ENCODE measurements around the gene TDRD10. TPM values are rescaled to one million over a fixed set of nuclear protein-coding genes. Genes with fewer than 3 reads are reported as not detected.

TDRD10 gene
- total RNA-seq, 4 donors from 2014 or later = 0.61 to 4.2 (median 0.62) TPM

DNA sequence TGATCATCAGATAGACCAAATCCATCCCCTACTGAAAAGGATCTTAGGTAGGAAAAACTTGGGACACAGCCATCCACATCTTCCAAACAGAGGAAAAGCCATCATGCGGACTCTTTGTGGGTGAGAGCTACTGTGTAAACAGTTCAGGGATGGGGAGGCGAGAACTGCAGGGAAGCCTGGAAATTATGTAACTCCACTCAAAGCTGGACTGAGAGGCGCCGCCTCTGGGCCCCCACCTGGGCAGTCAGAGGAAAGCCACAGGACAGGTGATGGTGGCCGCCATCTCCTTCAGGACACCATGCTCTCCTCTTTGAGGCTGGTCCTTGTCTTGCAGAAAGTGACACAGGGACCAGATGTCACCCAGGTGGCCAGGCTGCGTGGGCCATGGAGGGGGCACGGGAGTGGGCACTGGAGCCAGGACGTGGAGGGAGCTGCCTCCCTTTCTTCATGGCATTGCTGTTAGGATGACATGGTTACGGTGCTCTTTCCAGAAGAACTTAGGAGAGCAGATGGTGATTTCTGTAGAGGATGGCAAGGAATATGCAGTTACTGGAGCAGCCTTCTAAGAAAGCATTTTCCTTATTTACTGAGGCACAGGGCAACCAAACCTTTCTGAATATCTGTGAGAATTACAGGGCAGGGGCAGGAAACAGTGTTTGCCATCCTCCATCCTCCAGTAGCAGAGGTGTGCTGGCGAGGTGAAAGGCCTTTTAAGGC is 32.0 kb upstream of the TDRD10 start:
- intact Hi-C loops (cut with DNase I; ENCODE audit: low total_unique reads) = no loop called here
- H3K4me1 ChIP-seq = no peaks in the 10 kb centered on the region
- H3K27ac ChIP-seq = no peak overlapping the region

GRCh38 chr1:154471304-154471703 is 30.7 kb upstream of the TDRD10 start:
- Histone ChIP-seq H3K4me3 (no peak overlapping the region), H3K4me1 (no peaks in the 10 kb centered on the region), H3K27me3 (no peaks in the 10 kb centered on the region), H3K27ac (no peak overlapping the region), H3K9me3 (no peaks in the 10 kb centered on the region), H3K36me3 (peaks cover 0 to 20% of the 10 kb centered on the region in 2 donors)
- peak in 1 of 2 donors; percentile 2 for ATAC-seq
- DNase-seq = no peak
- TF ChIP-seq POLR2A (IDR thresholded peaks at IDR 0.05) (no peak), CTCF (IDR thresholded peaks at IDR 0.05 in 4 of 5, conservative IDR thresholded peaks at IDR 0.05 in 1 of 5) (no peak)
- in situ Hi-C loops (cut with MboI; ENCODE audit: low sequenced_read_pairs in 4 of 4) = no loop called here
- intact Hi-C loops (cut with DNase I; ENCODE audit: low total_unique reads) = no loop called here

More for the DNA sequence above, 32.0 kb upstream of the TDRD10 start:
- Histone ChIP-seq H3K4me3 (no peak overlapping the region), H3K36me3 (peaks cover 0 to 33% of the 10 kb centered on the region in 2 donors), H3K27me3 (no peaks in the 10 kb centered on the region), H3K9me3 (no peaks in the 10 kb centered on the region)
- no peak for DNase-seq
- no peak for TF ChIP-seq POLR2A (IDR thresholded peaks at IDR 0.05)
- TF ChIP-seq CTCF (IDR thresholded peaks at IDR 0.05 in 4 of 5, conservative IDR thresholded peaks at IDR 0.05 in 1 of 5) = no peak
- in situ Hi-C loops (cut with MboI; ENCODE audit: low sequenced_read_pairs in 4 of 4) = no loop called here
- ATAC-seq = peak in 1 of 2 donors; percentile 22

DNA sequence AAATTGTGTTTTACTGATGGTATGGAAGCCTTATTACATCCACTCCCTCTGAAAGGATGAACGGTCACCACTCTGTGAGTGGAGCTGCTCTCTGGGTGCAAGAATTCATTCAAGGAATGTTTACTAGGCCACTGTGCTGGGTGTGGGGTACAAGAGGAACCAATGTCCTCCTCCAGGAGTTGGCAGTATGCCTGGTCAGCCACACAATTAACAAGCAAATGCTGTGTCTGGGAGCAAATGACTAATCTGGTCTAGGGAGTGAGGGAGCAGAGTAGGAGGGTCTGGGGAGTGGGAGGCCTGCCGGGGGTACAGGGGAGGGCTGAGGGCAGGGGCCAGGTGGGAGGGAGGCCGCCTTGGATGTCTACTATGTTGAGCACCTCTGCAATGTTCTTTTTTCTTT is 27.2 kb upstream of the TDRD10 start:
- DNase-seq = no peak
- Histone ChIP-seq H3K27me3 (no peaks in the 10 kb centered on the region), H3K4me1 (no peaks in the 10 kb centered on the region), H3K27ac (no peak overlapping the region), H3K9me3 (no peaks in the 10 kb centered on the region), H3K4me3 (no peak overlapping the region), H3K36me3 (no peaks in the 10 kb centered on the region)
- in situ Hi-C loops (cut with MboI; ENCODE audit: low sequenced_read_pairs in 4 of 4) (no loop called here), intact Hi-C loops (cut with DNase I; ENCODE audit: low total_unique reads) (loop anchor here (5.0 kb wide), 1 partner anchor 612 kb away; no protein-coding TSS in a partner anchor)
- TF ChIP-seq POLR2A (IDR thresholded peaks at IDR 0.05) (no peak), CTCF (IDR thresholded peaks at IDR 0.05 in 4 of 5, conservative IDR thresholded peaks at IDR 0.05 in 1 of 5) (no peak)
- no peak for ATAC-seq

GRCh38 chr1:154476791-154477190 is 25.2 kb upstream of the TDRD10 start:
- intact Hi-C loops (cut with DNase I; ENCODE audit: low total_unique reads) = loop anchor here (5.0 kb wide), 1 partner anchor 611 kb away; no protein-coding TSS in a partner anchor
- in situ Hi-C loops (cut with MboI; ENCODE audit: low sequenced_read_pairs in 4 of 4) = no loop called here
- no peak for ATAC-seq

More at GRCh38 chr1:154476791-154477190, 25.2 kb upstream of the TDRD10 start:
- no peak for DNase-seq
- Histone ChIP-seq H3K27ac (no peak overlapping the region), H3K36me3 (no peaks in the 10 kb centered on the region), H3K4me3 (no peak overlapping the region), H3K9me3 (no peaks in the 10 kb centered on the region), H3K4me1 (peaks cover 0 to 7% of the 10 kb centered on the region in 2 donors), H3K27me3 (no peaks in the 10 kb centered on the region)
- TF ChIP-seq POLR2A (IDR thresholded peaks at IDR 0.05) (no peak), CTCF (IDR thresholded peaks at IDR 0.05 in 4 of 5, conservative IDR thresholded peaks at IDR 0.05 in 1 of 5) (no peak)

Data from gastrocnemius medialis (tissue), 4 donors.